T follicular helper cell (primary cell): ENCODE data around the gene OPN5.
A peak's percentile ranks its signal among the peaks of the same experiment; 100 is the strongest.
"Not testable (repeated sequence)": the region's sequence is repeated elsewhere in the genome, so short reads cannot be mapped to it uniquely, and the experiment has no call there.

Experiments used
- DNase-seq: peaks from one replicate; pipeline ENCODE4 v3.0.0-alpha.2; 2020; ENCODE audit warnings: low read depth
- total RNA-seq, 2 experiments: gene quantifications; one replicate each; lab custom pipeline; 2026; lab: John Stamatoyannopoulos, UW

OPN5 gene, protein sequence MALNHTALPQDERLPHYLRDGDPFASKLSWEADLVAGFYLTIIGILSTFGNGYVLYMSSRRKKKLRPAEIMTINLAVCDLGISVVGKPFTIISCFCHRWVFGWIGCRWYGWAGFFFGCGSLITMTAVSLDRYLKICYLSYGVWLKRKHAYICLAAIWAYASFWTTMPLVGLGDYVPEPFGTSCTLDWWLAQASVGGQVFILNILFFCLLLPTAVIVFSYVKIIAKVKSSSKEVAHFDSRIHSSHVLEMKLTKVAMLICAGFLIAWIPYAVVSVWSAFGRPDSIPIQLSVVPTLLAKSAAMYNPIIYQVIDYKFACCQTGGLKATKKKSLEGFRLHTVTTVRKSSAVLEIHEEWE
- 0 reads per million in 2 experiments for total RNA-seq

DNA sequence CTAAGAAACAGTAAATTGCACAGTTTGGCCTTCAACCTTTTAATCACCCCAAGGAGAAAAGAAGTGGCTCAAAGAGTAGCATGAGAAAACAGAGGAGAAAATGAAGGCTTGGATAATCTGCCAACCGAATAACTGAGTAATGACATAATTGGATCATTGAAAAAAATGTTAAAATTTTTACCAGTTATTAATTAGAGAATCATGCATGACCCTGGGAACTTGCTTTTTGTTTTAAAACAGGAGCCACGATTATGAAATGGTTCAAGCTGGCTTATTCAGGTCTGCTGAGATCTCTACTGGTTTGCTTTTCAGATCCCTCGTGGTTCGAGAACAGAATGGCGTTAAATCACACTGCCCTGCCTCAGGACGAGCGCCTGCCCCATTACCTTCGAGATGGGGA, at the start of gene OPN5:
OPN5 (plus strand) TSS at position 301 of the 400 bp plus-strand sequence; CDS start at position 336, 35 bp downstream.
- no peak for DNase-seq

- no peak for DNase-seq
These were observed 47.8 kb upstream of the OPN5 start for GRCh38 chr6:47733879-47734558.

- no peak for DNase-seq
These were observed 46.9 kb upstream of the OPN5 start for GRCh38 chr6:47734831-47735481.

DNA sequence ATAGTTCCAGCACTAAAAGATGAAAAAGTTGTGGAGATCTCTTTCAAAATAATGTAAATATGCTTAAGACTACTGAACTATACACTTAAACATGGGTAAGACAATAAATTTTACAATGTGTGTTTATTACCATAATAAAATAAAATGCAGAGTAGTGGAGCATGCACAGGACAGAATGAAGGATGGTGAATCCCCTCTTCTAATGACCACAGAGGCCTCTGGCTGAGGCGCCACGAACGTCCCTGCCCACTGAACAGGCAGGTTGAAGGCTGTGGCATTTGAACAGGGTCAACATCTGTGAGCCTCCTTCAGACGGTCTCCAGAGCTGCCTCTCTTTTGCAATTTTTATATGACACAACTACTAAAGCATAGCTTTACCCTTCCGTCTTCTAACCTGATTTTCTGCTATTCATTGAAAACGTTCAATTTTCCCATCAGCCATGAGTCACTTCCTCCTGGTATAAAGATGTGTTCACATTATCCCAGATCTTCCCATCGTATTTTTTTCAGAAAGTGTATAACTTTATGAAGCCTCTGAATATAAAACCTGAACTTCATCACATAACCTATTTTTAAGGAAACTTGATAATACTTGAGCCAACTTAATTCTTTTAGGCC, 45.6 kb upstream of the OPN5 start:
- no peak for DNase-seq

GRCh38 chr6:47737406-47737805, 44.4 kb upstream of the OPN5 start:
- no peak for DNase-seq

DNA sequence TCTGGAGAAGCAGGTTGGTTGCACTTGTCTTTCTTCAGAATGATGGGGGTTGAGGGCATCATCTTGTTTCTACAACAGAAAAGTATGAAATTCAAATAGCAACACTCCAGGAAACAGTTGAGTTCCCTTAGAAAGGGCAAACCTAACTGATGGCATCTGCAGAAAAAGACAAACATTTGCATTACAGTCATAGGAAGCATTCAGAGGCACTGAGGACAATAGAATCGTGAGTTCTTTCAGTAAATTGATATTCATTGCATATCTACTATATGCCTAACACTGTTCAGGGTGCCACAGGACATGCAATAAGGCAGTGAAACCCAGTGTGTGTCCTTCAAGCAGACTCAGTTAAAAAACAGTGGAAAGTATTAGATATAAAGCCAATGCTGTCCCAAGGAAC, 41.1 kb upstream of the OPN5 start:
- DNase-seq: no peak

DNA sequence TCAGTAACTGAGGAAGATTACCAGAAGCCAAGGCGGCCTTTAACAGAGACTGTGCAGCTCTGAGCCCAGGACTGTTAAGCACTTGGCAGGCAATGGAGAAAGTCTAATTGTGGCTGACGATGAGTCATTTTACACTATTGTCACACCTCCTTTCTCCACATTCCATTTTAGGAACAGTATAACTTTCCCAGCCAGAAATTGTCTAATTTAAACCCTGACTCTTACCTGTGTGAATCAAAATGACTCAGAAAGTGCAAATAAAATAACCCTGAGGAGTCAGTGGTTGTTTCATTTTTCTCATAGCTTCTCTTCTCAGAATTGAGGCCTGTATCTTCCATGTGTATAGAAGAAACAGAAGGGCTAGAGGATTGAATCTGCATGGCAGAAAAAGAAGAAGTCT, 40.0 kb upstream of the OPN5 start:
- DNase-seq: no peak

DNA sequence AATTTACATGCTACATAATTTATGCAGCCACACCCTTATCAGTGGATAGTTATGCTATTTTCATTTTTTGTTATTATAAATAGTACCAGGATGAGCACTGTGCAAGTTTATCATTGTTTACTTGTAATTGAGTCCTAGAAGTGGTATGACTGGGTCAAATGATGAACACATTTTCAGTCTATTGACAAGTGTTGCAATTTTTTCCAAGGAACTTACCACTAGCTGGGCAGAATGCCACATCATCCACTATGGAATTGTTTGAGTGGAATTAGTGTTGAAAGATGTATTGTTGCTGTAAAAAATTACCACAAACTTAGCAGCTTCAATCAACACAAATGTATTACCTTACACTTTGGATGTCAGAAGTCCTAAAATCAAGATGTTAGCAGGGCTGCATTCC, 38.1 kb upstream of the OPN5 start:
- no peak for DNase-seq

DNA sequence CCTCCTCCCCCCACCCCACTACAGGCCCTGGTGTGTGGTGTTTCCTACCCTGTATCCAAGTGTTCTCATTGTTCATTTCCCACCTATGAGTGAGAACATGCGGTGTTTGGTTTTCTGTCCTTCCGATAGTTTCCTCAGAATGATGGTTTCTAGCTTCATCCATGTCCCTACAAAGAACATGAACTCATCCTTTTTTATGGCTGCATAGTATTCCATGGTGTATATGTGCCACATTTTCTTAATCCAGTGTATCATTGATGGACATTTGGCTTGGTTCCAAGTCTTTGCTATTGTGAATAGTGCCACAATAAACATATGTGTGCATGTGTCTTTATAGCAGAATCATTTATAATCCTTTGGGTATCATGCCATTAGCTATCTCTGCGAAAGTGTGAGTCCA, 36.6 kb upstream of the OPN5 start:
- DNase-seq: not testable (repeated sequence)

DNA sequence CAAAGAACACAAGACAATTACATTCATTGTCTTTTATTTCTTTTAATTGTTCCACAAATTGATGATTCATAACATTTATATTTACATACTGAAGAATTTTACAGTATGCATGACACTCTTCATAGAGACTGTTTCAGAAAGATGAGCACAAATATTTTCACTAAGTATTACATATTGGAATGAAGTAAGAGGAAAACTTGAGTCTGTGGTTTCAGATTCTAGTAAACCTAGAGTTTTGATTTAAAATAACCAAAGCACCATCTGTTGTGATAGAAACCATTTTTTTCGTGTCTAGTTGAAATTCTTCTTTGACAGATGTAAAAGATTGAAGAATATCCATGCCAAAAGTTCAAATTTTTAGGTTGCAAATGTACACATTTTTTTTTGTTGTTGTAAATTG, 32.1 kb upstream of the OPN5 start:
- DNase-seq: no peak

GRCh38 chr6:47752801-47753200, 29.0 kb upstream of the OPN5 start:
- no peak for DNase-seq

DNA sequence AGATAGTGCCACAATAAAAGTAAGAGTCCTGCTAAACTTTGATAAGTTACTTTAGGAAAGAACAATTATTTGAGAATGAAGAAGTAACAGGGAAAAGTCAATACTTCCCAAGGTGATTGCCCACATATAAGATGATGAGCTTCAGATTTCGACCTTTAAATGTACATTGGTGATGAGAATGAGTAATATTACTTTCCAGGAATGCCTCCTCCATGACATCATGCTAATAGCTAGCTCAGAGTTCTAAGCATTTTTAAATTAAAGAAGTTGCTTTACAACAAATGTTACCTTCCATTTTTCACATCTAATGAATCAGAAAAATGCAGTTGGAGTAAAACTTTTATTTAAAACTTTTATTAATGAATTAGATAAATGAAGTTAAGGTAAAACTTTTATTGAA, 22.5 kb upstream of the OPN5 start:
- DNase-seq: no peak

GRCh38 chr6:47762502-47762901, 19.3 kb upstream of the OPN5 start:
- DNase-seq: no peak

DNA sequence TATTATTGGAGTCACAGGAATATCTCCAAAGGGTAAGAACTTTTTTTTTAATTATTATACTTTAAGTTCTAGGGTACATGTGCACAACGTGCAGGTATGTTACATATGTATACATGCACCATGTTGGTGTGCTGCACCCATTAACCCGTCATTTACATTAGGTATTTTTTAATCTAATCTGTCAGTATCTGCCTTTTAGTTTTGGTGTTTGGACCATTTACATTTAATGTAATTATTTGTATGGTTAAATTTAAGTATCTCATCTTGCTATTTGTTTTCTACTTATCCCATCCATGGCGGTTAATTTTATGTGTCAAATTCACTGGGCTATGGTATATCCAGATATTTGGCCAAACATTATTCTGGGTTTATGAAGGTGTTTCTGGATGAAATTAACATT, 15.4 kb upstream of the OPN5 start:
- DNase-seq: no peak

- no peak for DNase-seq
These were observed 14.7 kb upstream of the OPN5 start for GRCh38 chr6:47767102-47767501.

- no peak for DNase-seq
These were observed 11.8 kb upstream of the OPN5 start for GRCh38 chr6:47769982-47770381.

- no peak for DNase-seq
These were observed 9.5 kb upstream of the OPN5 start for GRCh38 chr6:47772359-47772758.

GRCh38 chr6:47773005-47773404, 8.8 kb upstream of the OPN5 start:
- no peak for DNase-seq

- DNase-seq: no peak
These were observed 1.1 kb upstream of the OPN5 start for GRCh38 chr6:47780510-47781356.

GRCh38 chr6:47785182-47785581, 3.4 kb downstream of the OPN5 start:
- no peak for DNase-seq

DNA sequence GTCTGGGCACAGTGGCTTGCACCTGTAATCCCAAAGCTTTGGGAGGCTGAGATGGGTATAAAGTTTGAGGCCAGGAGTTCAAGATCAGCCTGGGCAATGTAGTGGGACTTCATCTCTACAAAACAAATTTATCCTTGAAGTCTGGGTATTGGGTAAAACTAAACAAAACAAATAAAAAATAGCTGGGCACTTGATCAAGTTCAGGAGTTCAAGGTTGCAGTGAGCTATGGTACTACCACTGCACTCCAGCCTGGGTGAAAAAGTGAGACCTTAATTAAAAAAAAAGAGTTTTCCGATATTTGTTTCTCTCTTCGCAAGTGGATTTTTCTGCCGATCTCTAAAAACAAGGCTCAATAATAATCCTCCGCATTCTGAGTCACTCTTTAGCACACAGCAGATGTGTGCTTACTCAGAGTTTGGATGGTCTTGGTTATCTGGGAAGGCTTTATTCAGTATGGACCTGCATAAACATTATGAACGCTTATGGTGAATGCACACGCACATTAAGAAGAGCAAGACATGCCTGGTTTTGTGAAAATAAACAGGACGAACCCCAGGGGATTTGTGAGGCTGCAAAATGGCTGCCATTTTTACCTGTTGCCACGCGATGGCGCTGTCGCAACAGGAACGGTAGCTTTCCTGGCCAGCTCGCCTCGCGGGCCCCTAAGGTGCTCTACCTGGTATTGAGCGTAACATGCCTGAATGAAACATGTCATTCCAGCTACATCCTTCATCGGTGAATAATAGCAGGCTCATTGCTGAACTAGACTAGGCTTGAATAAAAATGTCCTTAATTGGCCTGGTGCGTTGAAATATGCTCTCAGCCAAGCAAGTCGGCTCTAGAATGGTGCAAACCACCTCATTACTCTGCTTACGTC, 6.0 kb downstream of the OPN5 start:
- peak; percentile 20 for DNase-seq
